GM18499 (cell line): Measurements from ENCODE around the gene SDC1.

Experiments
- ATAC-seq: cut with Tn5 transposase; IDR thresholded peaks from one replicate; pipeline ENCODE4 v1.9.1; 2021; ENCODE audit warnings: moderate number of reproducible peaks; ENCODE audit not compliant: insufficient read depth, unreplicated experiment

Gene SDC1

GRCh38 chr2:20229322-20230113 is 4.6 kb upstream of the SDC1 start:
- ATAC-seq: no peak

- no peak for ATAC-seq
Observed at GRCh38 chr2:20227894-20228505, 3.1 kb upstream of the SDC1 start.

GRCh38 chr2:20226152-20226545 is 1.2 kb upstream of the SDC1 start:
- no peak for ATAC-seq

GRCh38 chr2:20225294-20226151 is 593 bp upstream of the SDC1 start:
- no peak for ATAC-seq

GRCh38 chr2:20224164-20224715 is 690 bp downstream of the SDC1 start:
- ATAC-seq: no peak

GRCh38 chr2:20223407-20224163 is 1.3 kb downstream of the SDC1 start:
- ATAC-seq: no peak

- no peak for ATAC-seq
Observed at GRCh38 chr2:20222769-20223406, 2.0 kb downstream of the SDC1 start.

- ATAC-seq: no peak
Observed at GRCh38 chr2:20222014-20222768, 2.7 kb downstream of the SDC1 start.

GRCh38 chr2:20221555-20221973 is 3.4 kb downstream of the SDC1 start:
- ATAC-seq: no peak

GRCh38 chr2:20220806-20221554 is 4.0 kb downstream of the SDC1 start:
- ATAC-seq: no peak

GRCh38 chr2:20219763-20220380 is 5.1 kb downstream of the SDC1 start:
- no peak for ATAC-seq

- ATAC-seq: no peak
Observed at GRCh38 chr2:20218331-20219320, 6.3 kb downstream of the SDC1 start.

GRCh38 chr2:20217041-20217970 is 7.6 kb downstream of the SDC1 start:
- ATAC-seq: no peak

GRCh38 chr2:20216130-20217025 is 8.6 kb downstream of the SDC1 start:
- ATAC-seq: no peak
